Adrenal gland (tissue), 12 donors: ENCODE results near the gene PIP5KL1. TPM values are rescaled to one million over a fixed set of nuclear protein-coding genes. Genes with fewer than 3 reads are reported as not detected.

Source experiments
- DNase-seq, 7 donors: peaks; one replicate each; pipeline ENCODE4 v3.0.0-alpha.2; 2019 to 2020
- H3K27ac ChIP-seq, 5 donors: fragments of 200-600 bp; sonication (generic) in 4 of 5; 1 replicate in 3 of 5; 2 replicates in 2 of 5; pipeline versions ENCODE4 v1.5.1 to v1.8.0; 2016 to 2020; ENCODE audit warnings: mild to moderate bottlenecking in 1 of 5
- H3K27me3 ChIP-seq: fragments of 200-600 bp; 2 replicates; pipeline ENCODE4 v1.8.0; 2021
- H3K36me3 ChIP-seq, 2 donors: fragments of 200-600 bp; replicated peaks in 1 of 2; 1 replicate in 1 of 2; 2 replicates in 1 of 2; pipeline versions ENCODE4 v1.5.1 to v1.8.0; 2018 to 2022
- H3K4me1 ChIP-seq, 2 donors: fragments of 200-600 bp; replicated peaks in 1 of 2; 1 replicate in 1 of 2; 2 replicates in 1 of 2; pipeline versions ENCODE4 v1.5.1 to v1.8.0; 2018 to 2021
- H3K4me3 ChIP-seq, 4 donors: fragments of 200-600 bp; sonication (generic) in 3 of 4; one replicate each; pipeline ENCODE4 v1.5.1; 2016 to 2018
- H3K9me3 ChIP-seq, 3 donors: fragments of 200-600 bp; sonication (generic) in 1 of 3; replicated peaks in 1 of 3; 1 replicate in 2 of 3; 2 replicates in 1 of 3; pipeline versions ENCODE4 v1.5.1 to v1.8.0; 2016 to 2021
- CTCF ChIP-seq, 6 experiments: fragments of 450-650 bp in 4 of 6; fragments of 200-600 bp in 2 of 6; sonication (generic) in 1 of 6; IDR thresholded peaks; 1 replicate in 5 of 6; 2 replicates in 1 of 6; pipeline versions ENCODE4 v1.5.1 to v1.8.0; 2016 to 2021; ENCODE audit warnings: antibody characterized with exemption in 6 of 6, mild to moderate bottlenecking in 2 of 6, moderate library complexity in 1 of 6
- POLR2A ChIP-seq, 2 donors: fragments of 450-650 bp; IDR thresholded peaks; one replicate each; pipeline ENCODE4 v1.6.1; 2017; ENCODE audit warnings: antibody characterized with exemption in 2 of 2, mild to moderate bottlenecking in 2 of 2, moderate library complexity in 1 of 2
- WGBS, 4 donors: extraction: QIAGEN DNeasy Blood & Tissue Kit in 2 of 4; methylation state at CpG; one replicate each; pipeline versions ENCODE4 v1.1.5 to v1.1.7; 2013 to 2017; 5-methylcytosine and 5-hydroxymethylcytosine counted together
- intact Hi-C, 2 donors: fragments of 100-400 bp; cut with DNase I; formaldehyde crosslinking; loops; one replicate each; pipeline versions ENCODE4 v1.14.1 to v1.15.0; 2022 to 2023
- polyA plus RNA-seq, 3 donors: library from polyadenylated mRNA; stranded (reverse); fragments of 200-250 nt in 2 of 3; fragments of 350-450 nt in 1 of 3; fragmentation: Illumina TruSeq in 1 of 3; extraction: RNeasy Lipid Tissue Mini Kit (QIAGEN cat#74804) in 1 of 3; gene quantifications; one replicate each; pipeline ENCODE4 v1.2.3, GENCODE V29; 2013 to 2014
- total RNA-seq, 9 donors: library from RNA; depleted of rRNA in 4 of 9; stranded (reverse); fragments of >200 nt in 4 of 9; fragments of 120-200 nt in 1 of 9; fragmentation: NEBNext Ultra II Directional in 1 of 9; extraction: Animal tissue kit (Norgen Biotek cat#: 25700) in 1 of 9; gene quantifications; one replicate each; pipeline versions ENCODE4 v1.1.0 to v1.2.4, GENCODE V29; 2013 to 2023
- donor health status: healthy with polysubstance abuse.
- donor health status: Bipolar disorder and iron deficiency.
- donor health status: DM: yes; HTN: yes; CAD: no.
- donor health status: DM: no; HTN: no; CAD: no.
- donor health status: DM: no; HTN: no; CAD: no.
- donor health status: DM: yes; HTN: yes; CAD: no.

PIP5KL1 gene
- total and polyA plus RNA-seq, 12 donors: 0.19 to 2.3 (median 0.83) TPM; not detected in 3

GRCh38 chr9:127966416-127967150 is 36.0 kb upstream of the PIP5KL1 start:
- WGBS, 4 donors: 55 to 72% (median 66%) methylated on average over 3 to 8 of the region's 8 CpGs
- Histone ChIP-seq H3K36me3 (no peaks in the 10 kb centered on the region), H3K4me1 (peaks cover 89 to 100% of the 10 kb centered on the region in 2 donors), H3K27ac (peak overlapping the region; percentile 35 to 95 (median 91)), H3K4me3 (no peak overlapping the region), H3K9me3 (no peaks in the 10 kb centered on the region), H3K27me3 (no peaks in the 10 kb centered on the region)
- TF ChIP-seq CTCF (IDR thresholded peaks at IDR 0.05): no peak
- TF ChIP-seq POLR2A (IDR thresholded peaks at IDR 0.05): no peak
- peak in 2 of 7 donors; percentile 17 to 35 for DNase-seq
- intact Hi-C loops: no loop called here

GRCh38 chr9:127965953-127966352 is 35.4 kb upstream of the PIP5KL1 start:
- no peak for TF ChIP-seq CTCF (IDR thresholded peaks at IDR 0.05)
- TF ChIP-seq POLR2A (IDR thresholded peaks at IDR 0.05): no peak
- H3K36me3 ChIP-seq: no peaks in the 10 kb centered on the region
- WGBS, 4 donors: 15 to 60% (median 30%) methylated on average over 1 to 6 of the region's 6 CpGs
- peaks cover 86 to 100% of the 10 kb centered on the region in 2 donors for H3K4me1 ChIP-seq
- H3K27me3 ChIP-seq: no peaks in the 10 kb centered on the region
- H3K4me3 ChIP-seq: no peak overlapping the region
- DNase-seq: peak in 3 of 7 donors; percentile 54 to 55 (median 55)
- no peaks in the 10 kb centered on the region for H3K9me3 ChIP-seq
- intact Hi-C loops: no loop called here
- peak overlapping the region; percentile 83 to 95 (median 91) for H3K27ac ChIP-seq

- DNase-seq: peak; percentile 68 to 87 (median 86)
- Histone ChIP-seq H3K4me3 (no peak overlapping the region), H3K9me3 (no peaks in the 10 kb centered on the region), H3K4me1 (peaks cover 77 to 89% of the 10 kb centered on the region in 2 donors), H3K36me3 (no peaks in the 10 kb centered on the region), H3K27ac (peak overlapping the region; percentile 57 to 95 (median 91)), H3K27me3 (no peaks in the 10 kb centered on the region)
- intact Hi-C loops: no loop called here
- WGBS, 4 donors: 30 to 42% (median 36%) methylated on average over 11 to 19 of the region's 19 CpGs
- TF ChIP-seq POLR2A (IDR thresholded peaks at IDR 0.05) (no peak), CTCF (IDR thresholded peaks at IDR 0.05) (peak in 1 of 6 experiments; percentile 8)
These were observed 32.9 kb upstream of the PIP5KL1 start for GRCh38 chr9:127963359-127964064.

GRCh38 chr9:127963041-127963358 is 32.4 kb upstream of the PIP5KL1 start:
- peak overlapping the region; percentile 57 to 95 (median 91) for H3K27ac ChIP-seq
- no peaks in the 10 kb centered on the region for H3K27me3 ChIP-seq
- peaks cover 71 to 83% of the 10 kb centered on the region in 2 donors for H3K4me1 ChIP-seq
- no peak overlapping the region for H3K4me3 ChIP-seq
- peak in 5 of 7 donors; percentile 72 to 84 (median 77) for DNase-seq
- H3K36me3 ChIP-seq: no peaks in the 10 kb centered on the region
- TF ChIP-seq CTCF (IDR thresholded peaks at IDR 0.05): no peak
- TF ChIP-seq POLR2A (IDR thresholded peaks at IDR 0.05): no peak
- 23 to 53% (median 33%) methylated on average over 2 to 3 of the region's 3 CpGs for WGBS, 4 donors
- H3K9me3 ChIP-seq: no peaks in the 10 kb centered on the region
- intact Hi-C loops: no loop called here
